Epidermal melanocyte (primary cell): ENCODE results near the gene STON2.

ENCODE experiments used
- DNase-seq: peaks from one replicate; pipeline ENCODE4 v3.0.0; 2011; ENCODE audit warnings: low spot score; ENCODE audit not compliant: insufficient read length

Gene STON2

GRCh38 chr14:81336009-81336408, 64.1 kb downstream of the STON2 start:
- DNase-seq = no peak

DNA sequence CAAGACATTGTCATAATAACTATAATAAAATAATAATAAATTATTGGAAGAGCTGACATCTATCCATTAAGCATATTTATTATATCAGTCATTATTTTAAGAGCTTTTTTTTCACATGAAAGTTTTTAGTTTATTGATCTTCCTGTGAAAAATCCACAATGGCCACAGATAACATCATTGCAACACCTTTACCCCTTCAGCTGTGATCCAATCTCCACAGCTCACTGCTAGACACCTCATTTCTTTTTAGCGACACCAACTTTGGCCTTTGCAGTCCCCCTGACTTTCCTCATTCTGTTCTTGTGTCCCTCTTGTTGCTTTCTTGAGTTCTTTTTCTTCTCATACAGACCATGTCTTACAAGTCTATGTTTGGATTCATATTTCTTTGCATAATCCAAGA, 67.4 kb downstream of the STON2 start:
- no peak for DNase-seq

- DNase-seq = no peak
Observed at GRCh38 chr14:81331229-81332021, 68.7 kb downstream of the STON2 start.

DNA sequence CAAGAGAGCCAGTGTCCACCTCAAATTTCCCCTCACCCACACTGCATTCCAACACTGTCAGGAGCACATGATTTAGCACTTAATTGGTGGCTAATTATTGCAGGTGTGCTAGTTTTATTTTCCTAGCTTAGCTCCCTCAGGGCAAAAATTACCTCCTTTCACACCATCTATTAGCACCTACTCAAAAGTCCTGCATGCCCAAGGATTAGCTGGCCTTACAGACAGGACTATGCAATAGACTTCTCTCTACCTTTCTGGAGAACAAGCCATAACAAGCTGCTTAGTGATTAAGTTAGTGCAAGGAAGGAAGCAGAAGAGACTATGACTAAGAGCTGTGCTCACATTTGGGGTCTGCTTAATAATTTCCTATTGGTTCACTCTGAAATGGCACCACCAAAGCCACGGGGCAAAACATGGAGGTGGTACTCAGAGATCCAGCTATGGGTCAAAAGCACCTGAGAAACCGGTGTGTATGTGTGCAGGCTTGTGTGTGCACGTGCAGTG, 69.5 kb downstream of the STON2 start:
- DNase-seq = no peak

- no peak for DNase-seq
Observed at GRCh38 chr14:81329640-81330381, 70.3 kb downstream of the STON2 start.

DNA sequence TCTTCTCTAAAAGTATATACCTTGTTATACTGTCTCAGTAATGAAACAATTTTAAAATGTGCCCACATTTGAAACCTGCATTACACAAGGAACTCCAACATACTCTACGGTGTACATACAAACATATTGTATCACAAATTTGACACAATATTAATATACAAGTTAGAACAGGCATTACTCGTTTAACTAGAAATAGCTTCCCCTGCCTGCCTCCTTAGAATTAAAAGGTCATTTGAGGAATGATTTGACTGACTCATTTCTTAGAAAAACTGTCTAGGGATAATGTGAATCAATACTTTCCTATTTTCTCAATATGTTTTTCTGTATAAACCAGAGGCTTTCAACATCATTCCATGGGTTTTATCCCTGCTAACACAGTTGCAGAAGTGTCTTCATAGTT, 73.7 kb downstream of the STON2 start:
- DNase-seq = no peak

GRCh38 chr14:81324011-81324410, 76.1 kb downstream of the STON2 start:
- DNase-seq = no peak

- DNase-seq = no peak
Observed at GRCh38 chr14:81323093-81323492, 77.0 kb downstream of the STON2 start.

GRCh38 chr14:81319946-81320345, 80.2 kb downstream of the STON2 start:
- DNase-seq = no peak

DNA sequence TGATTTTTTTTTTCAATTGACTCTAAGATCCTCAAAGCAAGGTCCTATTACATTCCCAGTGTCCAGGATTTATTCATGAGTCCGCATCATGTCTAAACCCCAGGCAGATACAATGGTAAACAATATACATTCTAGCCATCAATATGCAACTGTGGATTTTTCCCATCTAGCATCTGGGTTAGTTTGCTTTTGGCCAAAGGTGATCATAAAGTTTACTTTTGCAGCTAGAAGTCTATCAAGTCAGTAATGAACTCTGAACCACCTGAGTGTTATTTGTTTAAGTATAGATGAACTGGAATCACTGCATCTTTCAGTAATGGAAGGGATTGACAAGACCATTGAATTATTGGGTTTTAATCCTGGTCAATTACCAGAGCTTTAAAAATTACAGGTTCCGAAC, 80.8 kb downstream of the STON2 start:
- no peak for DNase-seq

DNA sequence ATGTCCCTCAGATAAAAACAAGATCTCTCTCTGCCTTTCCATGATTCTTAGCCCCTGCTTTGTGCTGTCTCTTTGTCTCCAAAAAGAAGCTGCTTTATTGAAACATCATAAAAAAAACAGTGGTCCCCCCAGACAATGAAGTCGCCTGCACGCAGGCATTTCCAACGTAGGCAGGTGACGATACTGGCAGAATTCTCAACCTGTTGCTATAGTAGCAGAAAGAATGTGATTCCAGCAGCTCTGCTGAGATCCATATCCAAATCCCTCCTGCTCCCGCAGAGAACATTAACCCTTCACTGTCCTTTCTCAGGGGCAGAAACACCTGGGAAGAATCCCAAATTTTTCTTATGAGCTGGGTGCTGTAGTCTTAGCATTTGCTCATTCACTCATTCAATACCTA, 84.8 kb downstream of the STON2 start:
- DNase-seq = no peak

GRCh38 chr14:81314443-81315175, 85.5 kb downstream of the STON2 start:
- no peak for DNase-seq

GRCh38 chr14:81313775-81314429, 86.2 kb downstream of the STON2 start:
- DNase-seq = no peak

DNA sequence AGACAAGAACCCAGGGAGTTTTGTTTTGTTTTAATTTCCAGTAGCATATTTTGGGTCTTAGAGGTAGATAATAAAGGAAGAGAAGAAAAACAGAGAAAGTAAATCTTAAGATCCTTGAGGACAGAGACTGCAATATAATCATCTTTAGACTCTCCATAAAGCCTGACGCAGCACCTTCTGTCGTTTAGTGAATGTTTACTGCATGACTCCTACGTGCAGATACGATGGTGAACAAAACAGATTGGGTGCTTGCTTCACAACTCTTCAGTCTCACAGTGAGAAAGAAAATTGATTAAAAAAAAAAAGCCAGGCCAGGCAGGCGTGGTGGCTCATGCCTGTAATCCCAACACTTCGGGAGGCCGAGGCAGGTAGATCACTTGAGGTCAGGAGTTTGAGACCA, 86.9 kb downstream of the STON2 start:
- no peak for DNase-seq

- DNase-seq = no peak
Observed at GRCh38 chr14:81312289-81312876, 87.7 kb downstream of the STON2 start.

DNA sequence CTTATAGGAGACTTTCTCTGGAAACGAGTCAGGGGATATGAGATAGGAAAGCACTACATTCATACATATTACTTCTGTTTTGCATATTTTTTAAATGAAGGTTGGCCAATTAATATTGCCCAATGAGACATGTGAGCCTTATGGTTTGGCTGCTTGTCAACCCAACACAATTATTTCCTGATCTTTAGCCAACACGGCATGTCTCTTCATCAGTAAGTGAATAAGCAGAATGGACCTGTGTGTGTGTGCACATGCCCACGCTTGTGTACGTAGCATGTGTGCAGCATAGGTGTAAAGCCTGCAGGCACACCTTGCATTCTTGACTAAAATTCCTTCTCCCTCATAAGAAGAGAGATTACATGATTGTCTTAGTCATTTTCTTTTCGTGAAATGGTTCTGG, 88.3 kb downstream of the STON2 start:
- no peak for DNase-seq

DNA sequence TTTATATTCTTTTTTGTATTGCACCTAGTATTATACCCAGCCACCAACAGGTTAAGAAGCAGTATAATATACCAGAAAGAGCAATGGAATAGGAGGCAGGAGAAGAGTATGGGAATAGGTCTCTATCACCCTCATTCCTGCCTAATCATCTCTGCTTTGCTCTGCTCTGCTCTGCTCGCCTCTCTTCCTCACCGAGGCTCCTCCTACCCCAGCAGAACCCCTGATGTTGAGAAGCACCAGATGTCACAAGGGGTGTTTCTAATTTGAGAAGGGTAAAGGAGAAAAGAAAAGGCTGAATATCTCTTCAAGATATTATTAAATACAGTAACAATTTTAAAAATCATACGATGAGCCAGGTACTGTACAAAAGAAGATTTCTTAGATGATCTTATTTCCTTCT, 89.0 kb downstream of the STON2 start:
- no peak for DNase-seq

DNA sequence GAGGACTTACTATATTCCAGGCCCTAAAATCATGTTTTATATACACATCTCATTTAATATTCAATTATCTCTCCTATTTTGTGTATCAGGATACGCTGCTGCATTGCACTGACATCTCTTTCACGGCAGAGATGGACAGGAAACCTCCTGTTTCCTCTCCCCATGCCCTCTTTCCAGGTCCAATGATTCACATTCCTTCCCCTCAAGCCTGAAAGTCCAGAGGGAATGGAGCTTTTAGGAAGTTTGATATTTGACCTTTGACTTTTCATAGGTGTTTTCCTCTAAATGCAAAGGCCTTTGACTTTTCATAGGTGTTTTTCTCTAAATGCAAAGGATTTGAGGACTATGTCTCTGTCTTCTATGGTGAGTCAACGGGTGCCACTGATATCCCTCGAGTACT, 89.5 kb downstream of the STON2 start:
- no peak for DNase-seq

- no peak for DNase-seq
Observed at GRCh38 chr14:81309511-81309910, 90.6 kb downstream of the STON2 start.

DNA sequence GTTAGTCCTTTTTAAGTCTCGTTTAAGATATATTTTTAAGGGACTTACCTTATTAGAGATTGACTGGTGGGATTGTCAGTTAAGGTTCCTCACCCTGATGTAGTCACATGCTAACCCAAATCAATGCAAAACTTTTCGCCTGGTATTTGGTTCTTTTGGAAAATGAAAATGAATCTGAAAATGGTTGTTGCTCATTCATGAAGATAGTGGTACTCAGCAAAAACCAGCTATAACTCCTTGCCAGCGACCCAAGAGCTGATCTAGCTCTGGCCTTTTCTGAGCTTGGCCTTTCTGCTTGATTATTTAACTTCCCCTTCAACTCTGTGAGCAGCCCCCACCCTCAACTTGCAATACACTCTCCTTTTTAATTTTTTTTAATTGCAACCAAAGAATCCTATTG, 94.4 kb downstream of the STON2 start:
- no peak for DNase-seq

DNA sequence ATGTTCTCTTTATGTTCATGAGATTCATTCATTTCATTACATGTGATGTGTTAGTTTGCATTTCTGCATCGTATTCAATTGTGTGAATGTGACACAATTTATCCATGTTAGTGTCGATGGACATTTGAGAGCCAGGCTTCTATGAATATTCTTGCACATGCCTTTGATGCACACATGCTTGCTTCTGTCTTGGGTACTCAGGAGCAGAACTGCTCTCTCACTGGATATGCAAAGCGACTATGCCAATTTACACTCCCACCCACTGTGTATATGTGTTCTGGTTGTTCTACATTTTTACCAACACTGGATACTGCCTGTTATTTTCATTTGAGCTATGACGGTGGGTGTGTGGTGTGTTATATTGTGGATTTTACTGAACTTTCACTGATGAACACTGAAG, 95.1 kb downstream of the STON2 start:
- DNase-seq = no peak
